HG02642 (cell line): ENCODE results near the gene DDX17.

ENCODE experiments used
- ATAC-seq: cut with Tn5 transposase; IDR thresholded peaks from one replicate; pipeline ENCODE4 v1.9.1; 2021; ENCODE audit warnings: mild to moderate bottlenecking; ENCODE audit not compliant: unreplicated experiment, poor library complexity

Gene DDX17

GRCh38 chr22:38467904-38468442, 38.1 kb downstream of the DDX17 start, which contains the start of gene KDELR3:
TSS of gene KDELR3 (plus strand) at chr22:38468096. CDS start at chr22:38468234, 138 bp downstream.
- ATAC-seq = no peak

- ATAC-seq = no peak
These were observed 38.6 kb downstream of the DDX17 start for GRCh38 chr22:38467438-38467903.

- ATAC-seq = no peak
These were observed 40.2 kb downstream of the DDX17 start for GRCh38 chr22:38465673-38466490.

- ATAC-seq = no peak
These were observed 41.0 kb downstream of the DDX17 start for GRCh38 chr22:38464992-38465672.

- no peak for ATAC-seq
These were observed 42.9 kb downstream of the DDX17 start for GRCh38 chr22:38462960-38463784.

- no peak for ATAC-seq
These were observed 44.6 kb downstream of the DDX17 start for GRCh38 chr22:38461414-38462081.

GRCh38 chr22:38461057-38461413, 45.1 kb downstream of the DDX17 start:
- no peak for ATAC-seq

- no peak for ATAC-seq
These were observed 45.7 kb downstream of the DDX17 start for GRCh38 chr22:38460426-38460840.

- ATAC-seq = no peak
These were observed 49.0 kb downstream of the DDX17 start for GRCh38 chr22:38456841-38457699.

- ATAC-seq = no peak
These were observed 49.8 kb downstream of the DDX17 start for GRCh38 chr22:38456272-38456835.

GRCh38 chr22:38455530-38456271, 50.4 kb downstream of the DDX17 start:
- ATAC-seq = no peak

GRCh38 chr22:38455076-38455529, 51.0 kb downstream of the DDX17 start, which contains the start of gene KCNJ4:
TSS of gene KCNJ4 (minus strand) at chr22:38455199. CDS start at chr22:38428132, 27,067 bp downstream.
- no peak for ATAC-seq

GRCh38 chr22:38454353-38455075, 51.6 kb downstream of the DDX17 start:
- no peak for ATAC-seq

- ATAC-seq = no peak
These were observed 52.1 kb downstream of the DDX17 start for GRCh38 chr22:38453996-38454352.

- ATAC-seq = no peak
These were observed 52.9 kb downstream of the DDX17 start for GRCh38 chr22:38453066-38453672.

GRCh38 chr22:38452373-38453065, 53.6 kb downstream of the DDX17 start:
- ATAC-seq = no peak
